SIG-M5 (cell line): Measurements from ENCODE around the gene CTDP1.

Experiments used
- DNase-seq: peaks from one replicate; lab custom pipeline; 2025; lab: John Stamatoyannopoulos, UW

Gene CTDP1

GRCh38 chr18:79796531-79797405 lies 117.2 kb downstream of the CTDP1 start:
- no peak for DNase-seq

- no peak for DNase-seq
Measured at GRCh38 chr18:79797518-79798345, 118.1 kb downstream of the CTDP1 start, which contains the start of gene KCNG2. Gene KCNG2 (plus strand): TSS chr18:79797938. CDS start chr18:79863668, 65,730 bp downstream.

- no peak for DNase-seq
Measured at GRCh38 chr18:79798346-79798998, 118.9 kb downstream of the CTDP1 start.

- DNase-seq = no peak
Measured at GRCh38 chr18:79798999-79799370, 119.4 kb downstream of the CTDP1 start.

- DNase-seq = no peak
Measured at GRCh38 chr18:79799619-79800370, 120.2 kb downstream of the CTDP1 start.

- no peak for DNase-seq
Measured at GRCh38 chr18:79800371-79801180, 121.0 kb downstream of the CTDP1 start.

GRCh38 chr18:79801217-79801616 lies 121.6 kb downstream of the CTDP1 start:
- DNase-seq = no peak

- no peak for DNase-seq
Measured at GRCh38 chr18:79801641-79802040, 122.0 kb downstream of the CTDP1 start.

- no peak for DNase-seq
Measured at GRCh38 chr18:79802298-79802697, 122.7 kb downstream of the CTDP1 start.

GRCh38 chr18:79803611-79804051 lies 124.0 kb downstream of the CTDP1 start:
- DNase-seq = no peak
